Ovary (tissue), 9 donors: ENCODE results near the gene HSPA12A. TPM values are rescaled to one million over a fixed set of nuclear protein-coding genes. Genes with fewer than 3 reads are reported as not detected.

Experiments
- DNase-seq, 5 donors: peaks; one replicate each; pipeline ENCODE4 v3.0.0-alpha.2; 2019 to 2020
- H3K27ac ChIP-seq, 2 donors: fragments of 200-600 bp; one replicate each; pipeline versions ENCODE4 v1.5.1 to v1.8.0; 2019 to 2022
- H3K27me3 ChIP-seq: fragments of 200-600 bp; one replicate; pipeline ENCODE4 v1.8.0; 2022
- H3K36me3 ChIP-seq: fragments of 200-600 bp; sonication (generic); one replicate; pipeline ENCODE4 v1.5.1; 2019
- H3K4me1 ChIP-seq: one replicate; pipeline ENCODE4 v1.8.1; 2013; ENCODE audit warnings: mild to moderate bottlenecking, moderate library complexity; ENCODE audit not compliant: insufficient read depth
- H3K4me3 ChIP-seq: fragments of 200-600 bp; sonication (generic); one replicate; pipeline ENCODE4 v1.5.1; 2017
- H3K9me3 ChIP-seq, 2 donors: fragments of 200-600 bp in 1 of 2; sonication (generic) in 1 of 2; one replicate each; pipeline versions ENCODE4 v1.5.1 to v1.8.1; 2013 to 2019; ENCODE audit warnings: mild to moderate bottlenecking in 1 of 2, moderate library complexity in 1 of 2
- CTCF ChIP-seq, 3 donors: fragments of 450-650 bp in 2 of 3; fragments of 200-600 bp in 1 of 3; IDR thresholded peaks; one replicate each; pipeline versions ENCODE4 v1.5.1 to v1.8.0; 2016 to 2022; ENCODE audit warnings: antibody characterized with exemption in 3 of 3, mild to moderate bottlenecking in 1 of 3
- EP300 ChIP-seq: sonication (generic); formaldehyde crosslinking; IDR thresholded peaks from one replicate; pipeline ENCODE4 v1.6.1; 2017; ENCODE audit warnings: antibody characterized with exemption
- POLR2A ChIP-seq: fragments of 450-650 bp; IDR thresholded peaks from one replicate; pipeline ENCODE4 v1.6.1; 2017; ENCODE audit warnings: antibody characterized with exemption, mild to moderate bottlenecking, moderate library complexity
- WGBS, 3 donors: extraction: QIAGEN DNeasy Blood & Tissue Kit in 1 of 3; methylation state at CpG; one replicate each; pipeline versions ENCODE4 v1.1.5 to v1.1.7; 2013 to 2017; 5-methylcytosine and 5-hydroxymethylcytosine counted together
- intact Hi-C, 4 donors: fragments of 100-400 bp; cut with DNase I; formaldehyde crosslinking; loops; one replicate each; pipeline versions ENCODE4 v1.11.0 to v1.15.1; 2022 to 2023
- polyA plus RNA-seq, 2 donors: library from polyadenylated mRNA; stranded (reverse); fragments of 200-250 nt in 1 of 2; fragments of 350-450 nt in 1 of 2; fragmentation: Illumina TruSeq in 1 of 2; extraction: RNeasy Lipid Tissue Mini Kit (QIAGEN cat#74804) in 1 of 2; gene quantifications; one replicate each; pipeline ENCODE4 v1.2.3, GENCODE V29; 2013 to 2014
- total RNA-seq, 7 donors: library from RNA; depleted of rRNA in 2 of 7; stranded (reverse); fragments of >200 nt in 2 of 7; fragmentation: NEBNext Ultra II Directional in 3 of 7; extraction: Animal tissue kit (Norgen Biotek cat#: 25700) in 3 of 7; gene quantifications; one replicate each; pipeline versions ENCODE4 v1.1.0 to v1.2.4, GENCODE V29; 2016 to 2023
- donor health status: DM: no; HTN: no; CAD: no; lungs with moderate emphysema.
- donor health status: DM: no; HTN: no; CAD: no.
- donor health status: Bipolar disorder and iron deficiency.
- donor health status: DM: yes; HTN: yes; CAD: no.
- donor health status: DM: no; HTN: no; CAD: no.
- donor health status: DM: yes; HTN: yes; CAD: no.

HSPA12A gene
- total and polyA plus RNA-seq, 9 donors = 16.0 to 47.5 (median 36.4) TPM

- WGBS, 3 donors = 90 to 93% (median 92%) methylated on average over 8 of the region's 8 CpGs
- Histone ChIP-seq H3K27ac (no peak overlapping the region), H3K27me3 (no peaks in the 10 kb centered on the region), H3K36me3 (no peaks in the 10 kb centered on the region), H3K4me1 (no peaks in the 10 kb centered on the region), H3K4me3 (no peak overlapping the region), H3K9me3 (no peaks in the 10 kb centered on the region)
- no peak for TF ChIP-seq CTCF (IDR thresholded peaks at IDR 0.05)
- no peak for TF ChIP-seq POLR2A
- no peak for TF ChIP-seq EP300
- DNase-seq = no peak
- intact Hi-C loops = loop anchor here (2.0 to 10.0 kb wide), 5 partner anchors 99 to 161 kb away; partner anchors contain the start of gene PNLIPRP2 (in 1 of the 4)
Measured at GRCh38 chr10:116785867-116786266, 43.5 kb upstream of the HSPA12A start.

GRCh38 chr10:116785282-116785681 is 42.9 kb upstream of the HSPA12A start:
- intact Hi-C loops = loop anchor here (5.0 to 10.0 kb wide), 4 partner anchors 98 to 160 kb away; partner anchors contain the start of gene PNLIPRP2 (in 1 of the 4)
- no peak for DNase-seq
- WGBS, 3 donors = 90 to 94% (median 92%) methylated on average over 11 of the region's 11 CpGs
- Histone ChIP-seq H3K27me3 (no peaks in the 10 kb centered on the region), H3K36me3 (no peaks in the 10 kb centered on the region), H3K9me3 (no peaks in the 10 kb centered on the region), H3K4me3 (no peak overlapping the region), H3K4me1 (no peaks in the 10 kb centered on the region), H3K27ac (no peak overlapping the region)
- TF ChIP-seq CTCF (IDR thresholded peaks at IDR 0.05) (no peak), POLR2A (no peak), EP300 (no peak)

GRCh38 chr10:116784651-116785050 is 42.3 kb upstream of the HSPA12A start:
- Histone ChIP-seq H3K4me3 (no peak overlapping the region), H3K27ac (no peak overlapping the region), H3K36me3 (no peaks in the 10 kb centered on the region), H3K9me3 (no peaks in the 10 kb centered on the region), H3K4me1 (no peaks in the 10 kb centered on the region), H3K27me3 (no peaks in the 10 kb centered on the region)
- WGBS, 3 donors = 96% methylated on average over 7 of the region's 7 CpGs
- intact Hi-C loops = loop anchor here (5.0 to 10.0 kb wide), 4 partner anchors 97 to 160 kb away; partner anchors contain the start of gene PNLIPRP2 (in 1 of the 4)
- TF ChIP-seq POLR2A (no peak), EP300 (no peak), CTCF (IDR thresholded peaks at IDR 0.05) (no peak)
- no peak for DNase-seq

GRCh38 chr10:116784035-116784434 is 41.7 kb upstream of the HSPA12A start:
- no peak overlapping the region for H3K27ac ChIP-seq
- WGBS, 3 donors = 89 to 92% (median 92%) methylated on average over 3 of the region's 3 CpGs
- intact Hi-C loops = loop anchor here in 1 of 4 donors (10.0 kb wide), 1 partner anchor 159 kb away; the partner anchor contains the start of gene PNLIPRP2

More at GRCh38 chr10:116784035-116784434, 41.7 kb upstream of the HSPA12A start:
- TF ChIP-seq EP300 = no peak
- no peak for TF ChIP-seq CTCF (IDR thresholded peaks at IDR 0.05)
- no peak for TF ChIP-seq POLR2A
- H3K4me3 ChIP-seq = no peak overlapping the region
- no peak for DNase-seq
- no peaks in the 10 kb centered on the region for H3K9me3 ChIP-seq
- no peaks in the 10 kb centered on the region for H3K27me3 ChIP-seq
- H3K36me3 ChIP-seq = no peaks in the 10 kb centered on the region
- no peaks in the 10 kb centered on the region for H3K4me1 ChIP-seq
